HL-60 (cell line): ENCODE results near the gene ZNF609.

Experiments used
- DNase-seq, 2 experiments: peaks; one replicate each; pipeline ENCODE4 v3.0.0-alpha.2; 2010 to 2020; ENCODE audit warnings: low read depth in 1 of 2, low spot score in 1 of 2
- H3K27ac ChIP-seq: fragments of 250-450 bp; sonication (Bioruptor Pico); replicated peaks from 2 replicates; pipeline ENCODE4 v1.5.1; 2020; ENCODE audit warnings: mild to moderate bottlenecking, moderate library complexity
- H3K27me3 ChIP-seq: fragments of 250-450 bp; sonication (Bioruptor Pico); 2 replicates; pipeline ENCODE4 v1.5.1; 2021; ENCODE audit warnings: mild to moderate bottlenecking, moderate library complexity; ENCODE audit not compliant: insufficient read depth, poor library complexity, severe bottlenecking
- H3K4me3 ChIP-seq: replicated peaks from 2 replicates; pipeline ENCODE4 v1.5.1; 2011; ENCODE audit warnings: mild to moderate bottlenecking, control low read depth, low read length; ENCODE audit not compliant: insufficient read depth
- CTCF ChIP-seq: IDR thresholded peaks from one replicate; pipeline ENCODE4 v1.5.1; 2011; ENCODE audit warnings: low read length, control low read depth, inconsistent platforms; ENCODE audit not compliant: insufficient read depth
- GABPA ChIP-seq: IDR thresholded peaks from 2 replicates; pipeline ENCODE4 v1.6.1; 2012; ENCODE audit warnings: low read depth
- POLR2AphosphoS5 ChIP-seq: IDR thresholded peaks from 2 replicates; pipeline ENCODE4 v1.6.1; 2012; ENCODE audit warnings: low read depth
- REST ChIP-seq: IDR thresholded peaks from 2 replicates; pipeline ENCODE4 v1.6.1; 2012; ENCODE audit warnings: low read depth; ENCODE audit not compliant: insufficient replicate concordance
- SPI1 ChIP-seq: IDR thresholded peaks from 2 replicates; pipeline ENCODE4 v1.6.1; 2012; ENCODE audit warnings: low read depth, mild to moderate bottlenecking, borderline replicate concordance

Gene ZNF609

GRCh38 chr15:64618540-64618939 is 158.2 kb downstream of the ZNF609 start:
- Histone ChIP-seq H3K27ac (no peak overlapping the region), H3K4me3 (no peak overlapping the region), H3K27me3 (no peaks in the 10 kb centered on the region)
- TF ChIP-seq SPI1 (no peak), GABPA (no peak), POLR2AphosphoS5 (no peak), CTCF (no peak), REST (no peak)
- DNase-seq = no peak

GRCh38 chr15:64619880-64620839 is 159.8 kb downstream of the ZNF609 start:
- Histone ChIP-seq H3K27me3 (no peaks in the 10 kb centered on the region), H3K4me3 (no peak overlapping the region), H3K27ac (no peak overlapping the region; the same call in 1 of the 2 replicates)
- no peak for DNase-seq
- no peak for TF ChIP-seq GABPA
- no peak for TF ChIP-seq CTCF
- TF ChIP-seq SPI1 = no peak
- no peak for TF ChIP-seq POLR2AphosphoS5
- no peak for TF ChIP-seq REST

- DNase-seq = no peak
- H3K4me3 ChIP-seq = no peak overlapping the region
- no peak overlapping the region for H3K27ac ChIP-seq
- TF ChIP-seq GABPA (no peak), CTCF (no peak)
- H3K27me3 ChIP-seq = no peaks in the 10 kb centered on the region
Measured at GRCh38 chr15:64621056-64621455, 160.7 kb downstream of the ZNF609 start.
